GM12875 (cell line): ENCODE data around the gene LAMTOR1.
"Not testable (repeated sequence)": the region's sequence is repeated elsewhere in the genome, so short reads cannot be mapped to it uniquely, and the experiment has no call there.

Experiments
- H3K4me3 ChIP-seq: one replicate; pipeline ENCODE4 v1.5.1; 2011; ENCODE audit warnings: low read depth, low read length, control low read depth
- TF ChIP-seq, protein P1 (sequence below): IDR thresholded peaks from 2 replicates; pipeline ENCODE4 v1.5.1; 2011; ENCODE audit warnings: low read depth, mild to moderate bottlenecking, control low read depth, inconsistent platforms, low read length, moderate library complexity, borderline replicate concordance; ENCODE audit not compliant: insufficient read depth

LAMTOR1 gene

GRCh38 chr11:72102946-72103753 is at the start of gene LAMTOR1:
TSS of gene LAMTOR1 (minus strand) at chr11:72103297. CDS start at chr11:72103224, 73 bp downstream.
- peak within 1 kb of the TSS; percentile 58 for H3K4me3 ChIP-seq
- TF ChIP-seq, protein P1, sequence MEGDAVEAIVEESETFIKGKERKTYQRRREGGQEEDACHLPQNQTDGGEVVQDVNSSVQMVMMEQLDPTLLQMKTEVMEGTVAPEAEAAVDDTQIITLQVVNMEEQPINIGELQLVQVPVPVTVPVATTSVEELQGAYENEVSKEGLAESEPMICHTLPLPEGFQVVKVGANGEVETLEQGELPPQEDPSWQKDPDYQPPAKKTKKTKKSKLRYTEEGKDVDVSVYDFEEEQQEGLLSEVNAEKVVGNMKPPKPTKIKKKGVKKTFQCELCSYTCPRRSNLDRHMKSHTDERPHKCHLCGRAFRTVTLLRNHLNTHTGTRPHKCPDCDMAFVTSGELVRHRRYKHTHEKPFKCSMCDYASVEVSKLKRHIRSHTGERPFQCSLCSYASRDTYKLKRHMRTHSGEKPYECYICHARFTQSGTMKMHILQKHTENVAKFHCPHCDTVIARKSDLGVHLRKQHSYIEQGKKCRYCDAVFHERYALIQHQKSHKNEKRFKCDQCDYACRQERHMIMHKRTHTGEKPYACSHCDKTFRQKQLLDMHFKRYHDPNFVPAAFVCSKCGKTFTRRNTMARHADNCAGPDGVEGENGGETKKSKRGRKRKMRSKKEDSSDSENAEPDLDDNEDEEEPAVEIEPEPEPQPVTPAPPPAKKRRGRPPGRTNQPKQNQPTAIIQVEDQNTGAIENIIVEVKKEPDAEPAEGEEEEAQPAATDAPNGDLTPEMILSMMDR, result peak; percentile 35; the same call in 1 of the 2 replicates

- H3K4me3 ChIP-seq, result no peak overlapping the region
- TF ChIP-seq, protein P1, result no peak
Observed at GRCh38 chr11:72150882-72151281, 47.8 kb upstream of the LAMTOR1 start.

- TF ChIP-seq, protein P1, result no peak
- no peak overlapping the region for H3K4me3 ChIP-seq
Observed at GRCh38 chr11:72146625-72147024, 43.5 kb upstream of the LAMTOR1 start.

DNA sequence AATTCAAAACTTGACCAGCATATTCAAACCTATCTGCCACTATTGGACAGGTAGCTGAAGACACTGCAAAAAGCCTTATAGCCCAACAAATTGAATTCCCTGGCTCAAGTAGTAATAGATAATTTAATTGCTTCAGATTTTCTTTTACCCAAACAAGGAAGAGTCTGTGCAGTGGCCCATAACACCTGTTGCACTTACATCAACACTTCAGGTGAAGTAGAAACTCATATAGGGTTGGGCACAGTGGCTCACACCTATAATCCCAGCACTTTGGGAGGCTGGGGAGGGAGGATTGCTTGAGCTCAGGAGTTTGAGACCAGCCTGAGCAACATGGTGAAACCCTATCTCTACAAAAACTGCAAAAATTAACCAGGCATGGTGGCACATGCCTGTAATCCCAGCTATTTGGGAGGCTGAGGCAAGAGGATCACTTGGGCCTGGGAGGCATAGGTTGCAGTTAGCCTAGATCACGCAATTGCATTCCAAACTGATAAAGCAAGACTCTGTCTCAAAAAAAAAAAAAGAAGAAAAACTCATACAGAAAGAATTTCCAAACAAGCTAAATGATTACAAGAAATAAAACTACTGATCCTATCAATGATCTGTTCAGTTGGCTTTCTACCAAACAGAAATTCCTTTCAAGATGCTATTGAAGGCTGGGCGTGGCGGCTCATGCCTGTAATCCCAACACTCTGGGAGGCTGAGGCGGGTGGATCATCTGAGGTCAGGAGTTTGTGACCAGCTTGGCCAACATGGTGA is 41.9 kb upstream of the LAMTOR1 start:
- H3K4me3 ChIP-seq, result no peak overlapping the region
- TF ChIP-seq, protein P1, result no peak

DNA sequence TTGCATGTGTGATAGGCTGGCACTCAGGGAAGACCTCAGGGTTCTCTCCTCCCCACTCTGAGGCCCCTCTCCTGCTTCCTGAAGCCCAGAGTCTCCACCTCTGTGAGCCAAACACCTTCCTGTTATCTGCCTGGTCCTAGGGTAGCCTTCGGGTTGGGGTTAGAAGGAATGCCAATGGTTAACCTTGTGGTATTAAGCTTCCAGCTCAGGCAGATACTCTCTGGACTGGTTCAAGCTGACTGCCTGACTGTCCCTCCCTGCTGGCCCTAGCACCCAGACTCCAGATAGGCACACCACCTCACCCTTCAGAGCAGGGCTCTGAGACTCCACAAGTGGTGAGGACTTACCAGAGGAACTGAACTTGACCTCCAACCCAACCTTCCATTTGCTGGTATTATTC is 39.4 kb upstream of the LAMTOR1 start:
- not testable (repeated sequence) for H3K4me3 ChIP-seq

DNA sequence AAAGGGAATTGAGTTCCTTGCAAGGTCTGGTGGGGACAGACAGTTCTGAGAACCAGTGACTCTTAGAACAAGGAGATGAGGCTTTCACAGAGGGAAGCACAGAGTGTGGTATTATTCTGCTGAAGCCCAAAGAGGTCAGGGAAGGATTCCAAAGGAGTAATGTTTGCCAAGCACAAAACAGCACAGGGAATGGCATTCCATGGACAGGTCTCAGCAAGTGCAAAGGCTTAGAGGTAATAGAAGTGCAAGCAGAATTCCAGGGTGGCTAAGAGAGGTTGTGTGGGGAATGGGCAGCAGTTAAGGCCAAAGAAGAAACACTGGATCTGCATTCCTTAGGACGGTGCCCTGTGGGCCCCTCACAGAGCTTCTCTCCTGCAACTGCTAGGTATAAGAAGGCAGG is 39.0 kb upstream of the LAMTOR1 start:
- not testable (repeated sequence) for H3K4me3 ChIP-seq

- TF ChIP-seq, protein P1, result no peak
- H3K4me3 ChIP-seq, result no peak overlapping the region
Observed at GRCh38 chr11:72141066-72141465, 38.0 kb upstream of the LAMTOR1 start.

- TF ChIP-seq, protein P1, result no peak
Observed at GRCh38 chr11:72140661-72141060, 37.6 kb upstream of the LAMTOR1 start.

More at GRCh38 chr11:72140661-72141060, 37.6 kb upstream of the LAMTOR1 start:
- H3K4me3 ChIP-seq, result no peak overlapping the region
